Hippocampal formation (tissue), 2 donors: ENCODE results near the gene APEX1.

Source experiments
- DNase-seq, 2 donors: peaks; one replicate each; lab custom pipeline; 2025; lab: John Stamatoyannopoulos, UW

Gene APEX1

DNA sequence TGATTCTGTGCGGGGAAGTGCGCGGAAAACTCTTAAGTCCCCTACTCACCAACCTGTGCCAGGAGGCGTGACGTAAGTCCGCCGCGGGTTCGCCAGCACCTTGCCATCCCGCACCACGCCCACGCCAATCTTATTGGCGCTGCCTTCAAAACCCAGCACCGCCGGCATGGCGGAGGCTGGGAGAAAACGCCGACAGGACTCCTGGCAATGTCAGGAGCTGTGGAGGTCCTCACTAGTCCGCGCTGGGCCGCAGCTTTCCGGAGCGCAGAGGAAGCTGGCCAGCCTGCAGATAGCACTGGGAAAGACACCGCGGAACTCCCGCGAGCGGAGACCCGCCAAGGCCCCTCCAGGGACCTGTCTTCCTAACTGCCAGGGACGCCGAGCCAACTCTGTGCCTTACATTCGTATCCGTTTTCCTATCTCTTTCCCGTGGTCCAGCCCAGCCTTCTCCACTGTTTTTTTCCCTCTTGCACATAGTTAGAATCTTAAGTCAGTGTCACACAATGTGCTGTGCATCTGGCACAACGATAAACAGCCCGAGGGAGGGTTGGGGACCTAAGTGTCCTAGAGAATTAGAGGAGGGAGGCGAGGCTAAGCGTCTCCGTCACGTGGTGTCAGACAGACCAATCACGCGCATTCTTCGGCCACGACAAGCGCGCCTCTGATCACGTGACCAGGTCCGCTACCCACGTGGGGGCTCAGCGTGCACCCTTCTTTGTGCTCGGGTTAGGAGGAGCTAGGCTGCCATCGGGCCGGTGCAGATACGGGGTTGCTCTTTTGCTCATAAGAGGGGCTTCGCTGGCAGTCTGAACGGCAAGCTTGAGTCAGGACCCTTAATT is at the start of gene APEX1, which contains the start of gene OSGEP:
Gene APEX1, plus strand, starts transcription at position 711 of the 839 bp plus-strand sequence. CDS start 420 bp downstream, outside the sequence.
Gene OSGEP, minus strand, starts transcription at position 297 of the 839 bp plus-strand sequence. Its CDS starts 129 bp downstream, at position 168.
- peak; percentile 97 to 98 for DNase-seq

DNA sequence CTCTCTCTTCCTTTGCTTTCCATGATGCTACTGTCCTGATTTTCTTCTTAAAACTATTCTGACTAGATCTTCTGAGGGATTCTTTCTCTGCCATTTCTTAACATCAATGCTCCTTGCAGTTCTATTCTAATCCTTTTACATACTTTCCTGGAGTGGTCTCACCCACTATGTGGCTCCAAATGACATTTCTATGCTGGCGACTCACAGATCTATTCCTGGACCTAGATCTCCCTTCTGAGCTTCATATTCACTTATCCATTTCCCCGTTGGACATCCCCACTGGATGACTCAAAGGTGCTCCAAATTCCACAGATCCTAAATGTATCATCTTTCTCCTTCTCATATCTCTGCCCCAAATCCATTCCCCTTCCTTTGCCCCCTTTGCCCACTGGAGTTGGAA is 45.8 kb upstream of the APEX1 start:
- no peak for DNase-seq

DNA sequence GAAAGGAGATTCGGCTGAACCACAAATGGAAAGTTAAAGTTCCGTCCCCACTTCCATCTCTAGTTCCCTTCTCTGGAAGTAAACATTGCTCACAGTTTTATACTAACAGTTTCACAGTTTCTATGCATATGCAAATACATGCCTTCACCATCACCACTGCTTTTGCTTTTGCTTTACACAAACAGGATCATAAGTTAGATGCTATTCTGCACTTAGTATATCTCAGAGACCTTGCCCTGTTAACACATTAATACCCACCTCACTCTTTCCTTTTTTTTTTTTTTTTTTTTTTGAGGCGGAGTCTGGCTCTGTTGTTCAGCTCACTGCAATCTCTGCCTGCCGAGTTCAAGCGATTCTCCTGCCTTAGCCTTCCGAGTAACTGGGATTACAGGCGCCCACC is 42.6 kb upstream of the APEX1 start:
- no peak for DNase-seq

DNA sequence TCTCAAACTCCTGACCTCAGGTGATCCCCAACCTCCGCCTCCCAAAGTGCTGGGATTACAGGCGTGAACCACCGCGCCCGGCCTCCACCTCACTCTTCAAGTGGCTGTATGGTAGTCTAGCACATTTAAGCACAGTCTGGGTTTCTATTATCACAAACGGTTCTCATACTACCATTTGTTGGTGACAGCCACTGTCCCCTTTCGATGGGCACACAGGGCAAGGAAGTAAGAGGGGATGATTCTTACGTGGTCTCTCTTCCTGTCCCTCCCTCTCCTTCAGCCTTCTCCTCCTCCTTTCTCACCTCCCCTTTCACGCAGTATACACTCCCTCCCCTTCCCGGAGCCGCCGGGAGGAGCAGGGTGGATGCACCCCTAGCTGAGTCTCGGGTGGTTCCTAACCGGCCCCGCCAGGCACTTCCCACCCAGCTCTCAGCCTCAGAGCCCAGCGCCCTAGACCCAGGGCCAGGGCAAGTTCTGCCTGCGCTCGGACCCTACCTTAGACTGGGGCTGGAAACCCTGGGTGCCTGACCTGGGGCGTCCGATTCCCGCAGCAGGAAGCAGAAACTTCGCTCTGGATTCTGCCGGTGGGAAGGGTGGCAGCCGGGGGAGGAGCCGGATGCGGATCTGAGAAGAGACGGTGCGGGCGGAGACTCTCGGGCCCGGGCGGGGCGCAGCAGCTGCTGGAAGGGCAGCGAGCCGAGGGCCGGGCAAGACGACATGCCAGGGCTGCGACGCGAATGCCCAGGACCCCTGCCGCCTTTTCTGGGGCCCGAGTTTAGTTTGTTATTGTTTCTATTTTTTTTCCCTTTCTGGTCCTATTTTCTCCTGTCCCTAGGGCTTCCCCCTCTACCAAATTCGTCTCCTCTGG is 41.9 kb upstream of the APEX1 start, which contains the start of gene TEP1:
Gene TEP1, minus strand, starts transcription at position 626 of the 868 bp plus-strand sequence. CDS start 5,062 bp downstream, outside the sequence.
- peak; percentile 69 to 75 for DNase-seq

DNA sequence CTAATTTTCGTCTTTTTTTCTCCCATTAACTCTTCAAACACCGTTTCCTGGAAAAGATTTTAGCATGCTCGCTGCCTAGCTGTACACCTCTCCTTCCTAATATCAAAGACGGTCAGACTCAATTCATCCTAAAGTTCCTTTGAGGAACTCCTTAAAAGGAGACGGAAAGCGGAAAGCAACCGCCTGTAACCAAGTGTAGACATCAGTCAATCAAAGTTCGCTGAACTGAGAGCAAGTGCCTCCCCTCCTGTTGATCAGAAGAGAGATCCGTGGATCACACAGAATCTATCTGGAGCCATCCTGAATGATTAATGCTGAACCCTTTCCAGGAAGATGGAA is 41.3 kb upstream of the APEX1 start:
- DNase-seq = no peak

DNA sequence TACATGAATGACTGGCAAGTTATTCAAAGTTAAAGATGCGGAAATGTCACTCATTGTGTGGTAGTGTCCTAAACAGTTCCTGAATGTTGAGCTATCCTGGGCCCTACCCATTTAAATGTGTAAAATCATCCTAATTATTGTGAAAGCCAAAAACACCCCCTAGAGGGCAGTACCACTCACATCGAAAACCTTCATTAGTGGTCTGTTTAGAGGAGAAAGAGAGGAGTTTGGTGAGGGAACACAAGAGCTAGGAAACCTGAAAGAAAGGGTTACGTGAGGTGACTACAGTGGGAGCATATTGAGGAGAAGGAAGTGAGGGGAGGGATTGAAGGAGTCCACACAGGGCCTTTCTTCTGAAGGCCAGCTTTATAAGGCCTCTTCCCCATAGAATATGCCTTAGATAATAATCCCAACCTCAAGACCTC is 39.2 kb upstream of the APEX1 start:
- peak in 1 of 2 donors; percentile 68 for DNase-seq

DNA sequence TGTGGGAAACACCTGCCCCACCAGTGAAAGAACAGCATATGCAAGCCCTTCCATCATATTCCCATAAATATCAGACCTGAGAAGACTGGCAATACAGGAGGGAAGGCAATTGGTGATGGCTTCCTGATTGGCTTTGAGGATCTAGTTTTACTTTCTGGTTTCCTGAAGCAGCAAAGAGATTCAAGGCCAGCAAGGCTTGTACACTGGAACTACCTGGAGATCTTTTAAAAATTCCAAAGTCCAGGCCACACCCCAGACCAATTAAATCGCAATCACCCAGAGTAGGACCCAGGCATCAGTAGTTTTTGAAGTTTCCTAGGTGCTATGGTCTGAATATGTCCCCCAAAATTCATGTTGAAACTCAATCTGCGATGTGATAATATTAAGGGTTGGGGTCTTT is 38.8 kb upstream of the APEX1 start:
- no peak for DNase-seq

DNA sequence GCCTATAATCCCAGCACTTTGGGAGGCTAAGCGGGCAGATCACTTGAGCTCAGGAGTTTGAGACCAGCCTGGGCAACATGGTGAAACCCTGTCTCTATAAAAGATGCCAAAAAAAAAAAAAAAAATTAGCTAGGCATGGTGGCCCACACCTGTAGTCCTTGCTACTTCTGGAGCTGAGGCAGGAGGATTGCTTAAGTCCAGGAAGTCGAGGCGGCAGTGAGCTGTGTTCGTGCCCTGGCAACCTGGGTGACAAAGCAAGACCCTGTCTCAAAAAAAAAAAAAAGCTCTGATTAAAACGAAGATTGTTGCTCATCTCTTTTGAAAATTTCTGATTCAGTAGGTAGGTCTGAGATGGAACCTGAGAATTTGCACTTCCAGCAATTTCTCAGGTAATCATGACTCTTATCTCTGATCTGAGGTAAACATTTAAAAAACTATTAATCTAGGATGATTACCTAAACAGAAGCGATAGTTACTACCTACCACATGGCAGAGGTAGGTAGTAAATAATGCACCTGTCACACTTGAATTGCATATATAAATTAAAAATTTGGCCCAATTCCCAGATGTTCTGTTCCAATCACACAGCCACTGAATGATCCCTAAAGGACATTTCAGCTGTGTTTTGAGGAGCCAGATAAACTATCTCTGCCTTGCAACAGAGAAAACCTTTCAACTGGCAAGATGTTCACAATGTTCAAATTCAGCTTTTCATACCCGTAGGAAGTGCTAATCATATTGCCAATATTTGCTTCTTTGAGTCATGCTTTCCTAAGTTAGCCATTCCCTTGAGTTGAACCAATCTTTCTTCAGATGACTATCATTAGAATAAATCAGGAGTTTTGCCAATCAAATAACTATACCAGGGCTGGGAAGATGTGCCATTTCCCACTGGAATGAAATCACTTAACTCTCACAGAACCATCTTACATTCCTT is 37.5 kb upstream of the APEX1 start:
- no peak for DNase-seq

GRCh38 chr14:20418501-20418909 is 36.5 kb upstream of the APEX1 start:
- DNase-seq = no peak

DNA sequence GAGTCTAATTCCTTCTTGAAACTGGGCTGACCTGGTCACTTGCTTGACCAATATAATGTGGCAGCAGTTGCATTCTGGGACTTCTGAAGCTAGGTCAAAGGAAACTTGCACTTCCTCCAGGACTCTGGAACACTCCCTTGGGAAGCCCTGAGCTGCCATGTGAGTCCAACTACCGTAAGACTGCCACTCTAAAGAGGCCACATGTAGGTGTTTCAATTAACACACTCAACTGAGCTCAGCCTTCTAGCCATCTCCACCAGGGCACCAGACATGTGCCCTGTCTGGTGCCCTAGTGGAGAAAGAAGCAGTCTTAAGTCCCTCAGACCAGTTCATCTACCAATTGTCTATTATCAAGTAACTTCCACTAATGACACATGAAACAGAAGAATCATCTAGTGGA is 35.6 kb upstream of the APEX1 start:
- no peak for DNase-seq

DNA sequence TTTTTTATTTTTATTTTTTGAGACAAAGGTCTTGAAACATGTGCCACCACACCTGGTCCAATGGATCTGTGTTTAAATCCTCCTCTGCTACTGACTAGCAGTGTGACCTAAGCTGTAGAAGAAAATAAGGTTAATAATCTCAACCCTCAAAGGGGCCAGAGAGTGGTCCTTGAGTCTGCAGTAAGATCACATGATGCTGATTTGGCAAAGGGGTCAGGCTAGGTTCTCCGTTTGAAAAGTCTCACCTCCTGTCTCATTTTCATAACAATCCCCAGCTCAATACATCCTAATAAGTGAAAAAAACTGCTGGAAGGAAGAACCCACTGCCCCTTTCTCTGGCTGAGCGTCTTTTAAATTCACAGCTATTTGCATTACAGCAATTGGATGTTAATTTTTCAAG is 33.8 kb upstream of the APEX1 start:
- DNase-seq = no peak

- no peak for DNase-seq
Measured at GRCh38 chr14:20422886-20423285, 32.1 kb upstream of the APEX1 start.

DNA sequence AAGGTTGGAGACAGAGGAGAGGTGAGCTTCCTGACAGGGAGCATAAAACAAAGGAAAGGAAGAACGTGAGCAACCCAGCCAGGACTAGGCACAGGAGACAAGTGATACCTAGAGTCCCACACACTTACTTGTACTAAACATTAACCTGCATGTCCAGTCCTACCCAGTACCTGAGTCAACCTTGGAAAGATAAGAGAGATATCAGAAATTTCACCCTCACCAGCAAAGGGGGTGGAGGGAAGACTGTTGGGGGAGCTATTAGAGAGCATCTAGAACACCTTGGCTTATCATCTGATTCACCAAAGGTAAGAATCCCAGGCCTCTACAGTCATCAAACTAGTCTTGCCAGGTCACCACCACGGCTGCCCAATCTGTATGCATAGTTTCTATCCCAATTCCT is 30.2 kb upstream of the APEX1 start:
- no peak for DNase-seq

DNA sequence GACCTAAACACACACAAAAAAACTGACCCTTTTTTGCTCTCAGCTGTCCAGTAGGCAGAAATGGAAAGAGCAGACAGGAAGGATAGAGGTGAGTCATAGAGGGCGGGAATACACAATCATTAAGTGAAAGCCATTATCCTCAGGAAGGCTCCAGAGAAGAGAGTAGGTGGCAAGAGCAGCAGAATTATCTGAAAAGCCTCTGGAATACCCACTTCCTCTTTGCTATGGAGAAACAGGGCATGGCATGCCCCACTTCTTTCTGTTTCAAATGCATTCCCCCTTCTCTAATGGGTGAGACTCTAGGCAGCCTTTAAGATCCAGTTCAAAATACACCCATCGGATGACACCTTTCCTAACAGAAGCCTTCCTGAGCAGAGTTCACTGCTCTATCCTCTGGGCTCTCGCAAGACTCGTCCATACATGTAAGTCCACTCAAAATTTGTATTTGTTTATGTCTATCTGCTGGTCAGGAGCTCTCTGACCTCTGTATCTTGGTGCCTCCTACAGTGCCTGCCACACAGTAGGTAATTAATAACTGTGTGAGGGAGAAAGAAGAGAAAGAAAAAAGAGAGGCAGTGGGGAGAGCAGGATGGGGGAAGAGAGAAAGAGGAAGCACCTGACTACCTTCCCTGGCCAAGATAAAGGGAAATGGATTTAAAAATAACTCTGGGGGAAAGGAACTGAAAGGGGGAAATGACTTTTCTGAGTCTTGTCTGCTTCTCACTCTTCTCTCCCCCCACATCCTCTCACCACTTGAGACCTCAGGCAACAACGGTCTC is 27.6 kb upstream of the APEX1 start:
- DNase-seq = peak in 1 of 2 donors; percentile 11

- DNase-seq = no peak
Measured at GRCh38 chr14:20428010-20428365, 27.0 kb upstream of the APEX1 start.

DNA sequence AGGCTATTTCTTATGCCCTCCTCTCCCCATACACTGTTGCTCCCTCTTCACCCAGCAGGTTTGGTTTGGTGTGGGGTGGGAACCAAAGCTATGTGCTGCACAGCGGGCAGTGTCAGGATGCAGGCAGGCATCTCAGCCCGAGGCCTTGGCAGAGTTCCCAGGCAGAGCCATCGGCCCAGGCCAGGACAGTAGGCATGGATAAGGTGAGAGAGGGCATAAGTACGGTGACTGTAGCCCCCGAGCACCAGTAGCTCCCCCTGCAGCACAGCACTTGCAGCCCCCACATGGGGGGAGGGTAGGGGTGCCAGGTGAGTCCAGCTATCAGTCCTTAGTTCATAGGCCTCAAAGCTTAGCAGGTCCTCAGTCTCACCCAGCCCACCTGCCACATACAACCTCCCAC is 26.2 kb upstream of the APEX1 start:
- DNase-seq = no peak

GRCh38 chr14:20429801-20430669 is 25.0 kb upstream of the APEX1 start:
- DNase-seq = peak; percentile 20 to 21

GRCh38 chr14:20434701-20435581 is 20.1 kb upstream of the APEX1 start:
- peak; percentile 63 to 81 for DNase-seq
